GM04503 (cell line): Measurements from ENCODE around the gene SCN9A.
A peak's percentile ranks its signal among the peaks of the same experiment; 100 is the strongest.
"Not testable (repeated sequence)": the region's sequence is repeated elsewhere in the genome, so short reads cannot be mapped to it uniquely, and the experiment has no call there.

Experiments used
- DNase-seq: peaks from one replicate; pipeline ENCODE4 v3.0.0-alpha.2; 2012; ENCODE audit warnings: low read depth

Gene SCN9A

GRCh38 chr2:166334805-166335204 is 40.9 kb downstream of the SCN9A start:
- no peak for DNase-seq

GRCh38 chr2:166333801-166334200 is 41.9 kb downstream of the SCN9A start:
- DNase-seq = no peak

GRCh38 chr2:166332106-166332505 is 43.6 kb downstream of the SCN9A start:
- no peak for DNase-seq

GRCh38 chr2:166331468-166331867 is 44.3 kb downstream of the SCN9A start:
- DNase-seq = no peak

DNA sequence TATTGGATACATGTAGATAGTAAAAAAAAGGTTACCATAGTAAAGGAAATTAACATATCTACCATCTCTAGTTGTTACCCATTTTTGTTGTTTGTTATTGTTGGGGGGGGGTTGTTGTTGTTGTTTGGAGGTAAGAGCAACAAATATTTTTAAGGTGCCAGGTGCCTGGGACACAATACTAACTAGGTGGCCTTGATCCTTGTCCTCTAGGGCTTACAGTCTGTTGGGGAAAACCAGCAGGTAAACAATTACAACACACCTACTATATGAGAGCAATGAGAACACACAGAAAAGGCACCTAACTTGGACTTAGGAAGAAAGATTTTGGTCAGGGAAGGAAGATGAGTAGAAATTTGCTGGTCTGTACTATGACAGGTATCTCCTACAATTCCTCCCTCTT is 46.3 kb downstream of the SCN9A start:
- no peak for DNase-seq

- DNase-seq = no peak
Measured at GRCh38 chr2:166328147-166328546, 47.6 kb downstream of the SCN9A start.

DNA sequence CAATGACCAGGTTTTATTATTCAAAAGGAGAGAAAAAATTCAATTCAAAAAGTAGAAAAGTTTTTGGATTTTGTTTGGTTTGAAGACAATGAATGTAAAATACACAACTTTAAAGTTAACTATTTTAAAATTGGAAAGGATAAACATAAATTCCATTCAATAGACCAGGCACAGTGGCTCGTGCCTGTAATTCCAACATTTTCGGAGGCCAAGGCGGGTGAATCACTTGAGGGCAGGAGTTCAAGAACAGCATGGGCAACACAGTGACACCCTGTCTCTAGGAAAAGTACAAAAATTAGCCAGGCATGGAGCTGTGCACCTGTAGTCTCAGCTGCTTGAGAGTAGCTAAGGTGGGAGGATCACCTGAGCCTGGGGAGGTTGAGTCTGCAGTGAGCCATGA is 54.7 kb downstream of the SCN9A start:
- DNase-seq = no peak

GRCh38 chr2:166314022-166314759 is 61.6 kb downstream of the SCN9A start:
- peak; percentile 49 for DNase-seq

DNA sequence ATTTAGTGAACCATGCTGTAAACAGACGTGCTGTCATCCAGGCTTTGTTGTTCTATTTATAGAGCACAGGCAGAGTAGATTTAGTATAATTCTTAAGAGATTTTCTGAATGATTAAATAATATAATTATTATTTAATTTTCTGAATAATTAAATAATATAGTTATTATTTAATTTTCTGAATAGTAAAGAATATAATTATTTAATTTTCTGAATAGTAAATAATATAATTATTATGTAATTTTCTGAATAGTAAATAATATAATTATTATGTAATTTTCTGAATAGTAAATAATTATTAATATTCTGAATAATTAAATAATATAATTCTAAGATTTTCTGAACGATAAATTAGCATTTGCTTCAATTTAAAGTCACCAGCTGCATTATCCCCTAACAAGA is 62.9 kb downstream of the SCN9A start:
- not testable (repeated sequence) for DNase-seq

DNA sequence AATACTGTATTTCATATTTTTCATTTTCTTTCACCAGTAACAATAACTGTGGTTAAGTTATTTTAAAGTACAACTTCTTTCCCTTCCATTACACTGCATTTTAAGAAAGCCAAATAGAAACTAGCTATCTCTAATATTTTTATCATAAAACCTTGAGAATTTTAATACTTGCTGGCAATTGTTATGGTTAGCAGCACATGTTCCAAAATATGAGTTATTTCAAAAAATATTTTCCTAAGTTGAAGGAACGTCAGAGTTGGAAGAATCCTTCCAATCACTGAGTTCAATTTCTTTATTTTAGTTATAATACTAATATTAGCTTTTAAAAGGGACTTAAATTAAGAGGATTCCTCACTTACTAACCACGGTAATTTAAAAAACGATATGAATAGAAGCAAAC is 68.4 kb downstream of the SCN9A start:
- no peak for DNase-seq

DNA sequence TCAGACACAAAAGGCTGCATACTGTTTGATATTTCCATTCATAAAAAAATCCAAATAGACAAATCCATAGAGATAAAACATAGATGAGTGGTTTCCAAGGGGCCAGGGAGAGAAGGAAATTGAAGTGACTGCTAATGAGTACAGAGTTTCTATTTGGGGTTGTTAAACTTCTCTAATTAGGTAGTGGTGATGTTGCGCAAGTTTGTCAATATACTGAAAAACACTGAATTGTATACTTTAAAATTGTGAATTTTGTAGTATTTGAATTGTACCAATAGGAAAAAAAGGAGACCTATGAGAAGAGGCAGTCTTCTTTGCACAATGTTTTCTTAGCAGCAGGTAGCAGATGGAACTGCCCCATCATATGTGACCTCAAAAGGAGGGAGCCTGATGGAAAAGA is 71.1 kb downstream of the SCN9A start:
- no peak for DNase-seq

- DNase-seq = no peak
Measured at GRCh38 chr2:166302036-166302435, 73.7 kb downstream of the SCN9A start.

DNA sequence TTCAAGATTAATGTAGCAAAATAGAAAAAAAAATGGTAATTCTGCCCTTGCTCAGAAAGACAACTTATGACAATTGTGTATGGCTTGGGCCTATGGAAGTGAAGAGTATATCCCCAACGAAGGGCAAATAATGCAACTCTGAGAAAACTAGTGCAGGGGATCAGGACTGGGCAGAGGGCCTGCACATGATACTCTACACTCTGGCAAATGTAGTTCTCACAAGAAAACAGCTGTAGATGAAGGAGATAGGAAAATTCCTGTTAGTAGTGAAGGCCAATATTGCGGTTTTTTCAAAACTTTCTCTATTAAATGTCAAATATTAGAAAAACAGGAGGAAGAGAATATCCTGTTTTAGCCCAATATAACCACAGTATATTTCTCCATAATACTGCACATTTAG is 77.8 kb downstream of the SCN9A start:
- DNase-seq = no peak

DNA sequence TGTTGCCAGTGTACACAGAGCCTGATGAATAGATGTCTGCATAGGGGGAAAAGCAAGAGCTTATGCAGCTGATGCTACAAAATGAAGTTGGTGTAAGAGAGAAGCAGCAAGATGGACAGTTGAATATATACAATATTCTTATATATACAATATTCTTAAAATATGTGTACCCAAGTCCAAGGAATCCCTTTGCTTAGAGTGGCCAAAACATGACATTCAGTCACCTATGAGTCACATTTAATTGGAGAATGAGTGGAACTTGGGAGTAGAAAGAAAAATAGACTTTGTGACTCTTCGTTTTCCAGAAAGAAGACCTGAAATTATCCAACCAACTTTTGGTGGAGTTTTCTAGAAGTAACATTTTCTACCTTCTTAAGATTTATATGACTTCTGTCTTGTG is 81.8 kb downstream of the SCN9A start:
- DNase-seq = peak; percentile 2

GRCh38 chr2:166285215-166285614 is 90.5 kb downstream of the SCN9A start:
- DNase-seq = no peak

GRCh38 chr2:166284359-166284758 is 91.4 kb downstream of the SCN9A start:
- no peak for DNase-seq

DNA sequence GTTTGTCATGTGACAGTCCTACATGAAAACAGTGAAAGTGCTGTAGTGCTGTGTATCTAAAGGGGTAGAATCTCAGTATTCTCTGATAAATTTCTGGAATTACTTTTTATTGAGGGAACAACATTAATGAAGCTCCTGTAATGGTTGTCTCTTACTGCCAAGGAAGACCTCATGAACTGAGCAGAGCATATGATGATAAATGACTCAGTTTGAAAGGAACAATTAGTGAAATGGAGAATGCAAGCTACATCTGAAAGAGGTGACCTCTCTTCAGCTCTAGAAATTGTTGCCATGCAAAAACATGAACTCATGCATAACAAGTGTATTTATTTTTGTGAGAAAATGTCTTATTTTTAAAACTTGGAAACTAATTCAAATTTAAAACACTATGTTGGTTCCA is 93.6 kb downstream of the SCN9A start:
- no peak for DNase-seq

DNA sequence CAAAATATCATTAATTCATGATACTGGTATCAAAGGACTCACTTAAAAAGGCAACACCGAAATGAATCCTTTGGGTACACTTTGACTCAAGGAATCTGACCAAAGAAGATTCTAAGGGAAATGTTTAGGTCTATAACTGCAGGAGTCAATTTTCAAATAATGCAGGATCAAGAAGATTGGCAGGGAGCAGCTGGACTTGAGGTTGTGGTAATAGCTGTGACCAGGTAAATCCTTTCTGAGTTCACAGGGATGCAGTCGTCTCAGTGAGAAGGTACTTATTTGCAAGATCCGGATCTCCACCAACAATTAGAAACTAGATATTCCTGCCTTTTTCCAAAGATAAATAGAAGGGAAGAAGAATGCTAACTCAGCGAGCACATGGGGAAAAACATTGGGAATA is 96.9 kb downstream of the SCN9A start:
- DNase-seq = no peak

GRCh38 chr2:166270376-166270775 is 105.4 kb downstream of the SCN9A start:
- no peak for DNase-seq

DNA sequence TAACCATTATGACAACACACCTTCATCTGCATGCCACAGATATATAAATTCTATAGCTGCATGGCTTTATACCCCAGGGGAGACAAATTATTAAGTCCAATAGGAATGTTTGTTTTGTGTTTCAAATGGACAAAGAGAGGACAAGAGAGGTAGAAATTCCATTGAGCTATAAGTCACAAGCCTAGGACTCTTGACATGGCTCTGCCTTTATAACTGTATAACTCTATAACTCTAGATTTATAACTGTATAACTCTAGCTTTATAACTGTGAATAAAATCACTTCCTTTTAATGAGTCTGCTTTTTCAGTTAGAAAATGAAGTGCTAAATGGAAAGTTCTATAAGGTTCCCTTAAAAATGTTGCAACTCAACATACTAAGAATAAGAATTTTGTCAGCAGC is 106.4 kb downstream of the SCN9A start:
- no peak for DNase-seq

GRCh38 chr2:166257859-166258258 is 117.9 kb downstream of the SCN9A start:
- DNase-seq = no peak

DNA sequence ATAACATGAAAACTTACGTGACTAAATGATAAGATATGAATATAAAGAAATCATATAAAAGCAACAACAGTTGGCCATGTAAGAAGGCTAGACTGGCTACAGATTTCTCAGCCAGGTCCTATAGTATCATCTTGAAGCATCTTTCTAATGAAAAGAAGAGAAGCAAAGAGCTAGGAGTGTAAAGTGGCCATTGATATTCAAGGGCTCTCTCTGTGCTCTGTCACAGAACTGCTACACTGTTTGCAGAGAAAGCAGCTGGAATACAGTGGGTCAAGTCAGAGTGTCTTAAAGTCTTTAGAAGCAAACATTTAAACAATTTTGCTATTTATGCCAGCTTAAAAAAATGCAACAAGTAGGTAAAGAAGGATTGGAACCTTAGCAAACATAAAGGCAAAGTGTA is 118.8 kb downstream of the SCN9A start:
- no peak for DNase-seq

DNA sequence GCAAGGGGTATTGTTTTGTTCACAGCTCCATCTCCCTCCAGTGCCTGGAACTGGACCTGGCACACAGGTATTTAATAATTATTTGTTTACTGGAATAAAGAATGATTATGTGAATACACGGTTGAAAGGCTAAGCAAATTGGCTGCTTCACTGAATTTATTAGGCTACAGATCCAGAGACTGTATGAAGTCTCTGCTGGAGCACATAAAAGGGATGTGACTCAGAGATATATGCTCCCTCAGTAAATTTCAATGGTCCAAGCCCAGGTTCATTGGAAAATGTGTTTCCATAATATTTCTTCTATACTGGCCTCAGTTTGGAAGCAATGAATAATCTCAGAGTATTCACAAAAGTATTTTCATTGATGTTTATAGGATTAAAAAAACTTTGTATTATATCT is 126.4 kb downstream of the SCN9A start:
- no peak for DNase-seq

DNA sequence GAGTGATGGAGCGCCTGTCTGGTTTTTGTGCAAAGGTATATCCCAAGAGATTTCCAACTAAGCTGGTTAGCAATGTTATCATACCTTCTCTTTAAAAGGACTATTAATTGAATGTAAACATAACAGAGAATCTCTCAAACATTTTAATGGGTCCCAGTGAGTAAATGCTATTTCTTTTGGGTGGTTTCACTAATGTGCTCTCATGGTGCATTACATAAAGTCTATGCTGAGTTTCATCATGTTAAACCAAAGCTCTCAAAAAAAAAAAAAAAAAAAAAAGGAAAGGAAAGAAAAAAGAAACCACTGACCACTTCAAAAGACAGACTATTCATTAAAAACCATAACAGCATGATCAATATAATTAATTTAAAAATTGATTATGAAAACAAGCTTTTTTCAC is 128.8 kb downstream of the SCN9A start:
- no peak for DNase-seq

GRCh38 chr2:166242309-166242708 is 133.4 kb downstream of the SCN9A start:
- DNase-seq = no peak
